Measurements from ENCODE around the gene SFT2D1.

The SFT2D1 gene

DNA sequence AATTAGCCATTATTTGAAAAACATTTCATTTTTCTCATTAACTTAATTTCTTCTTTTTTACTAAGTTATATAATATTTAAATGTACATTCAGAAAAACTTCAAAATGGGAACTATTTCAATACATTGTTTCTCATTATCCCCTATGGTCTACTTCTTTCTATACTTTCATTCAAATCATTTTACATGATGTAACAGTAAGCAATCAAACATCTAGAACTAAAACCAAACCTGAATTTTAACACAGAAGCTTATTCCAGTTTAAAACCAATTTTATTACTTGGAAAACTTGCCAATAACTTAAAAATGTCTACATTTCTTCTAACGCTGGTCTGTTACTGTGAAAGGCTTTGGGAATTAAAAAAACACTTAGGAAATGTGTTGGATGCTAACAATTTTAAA lies 29.5 kb downstream of the SFT2D1 start:
- no peak overlapping the region for H3K14ac ChIP-seq (ENCODE audit: low read length in 2 of 2)
- H3K18ac ChIP-seq (ENCODE audit: low read depth in 1 of 2, low read length in 2 of 2): no peak overlapping the region
- no peak overlapping the region for H3K4ac ChIP-seq (ENCODE audit: low read depth in 1 of 2, low read length in 2 of 2)
- DNase-seq: no peak
- H2BK15ac ChIP-seq (ENCODE audit: low read depth, poor library complexity, severe bottlenecking): no peak overlapping the region
- no peak overlapping the region for H3K4me2 ChIP-seq (ENCODE audit: low read length, poor library complexity, severe bottlenecking)
- no peak overlapping the region for H2AFZ ChIP-seq (ENCODE audit: low read depth, low read length)
- no peaks in the 10 kb centered on the region for H3K79me1 ChIP-seq (replicated peaks; ENCODE audit: low read length, poor library complexity, severe bottlenecking)
- no peak overlapping the region for H2BK5ac ChIP-seq (ENCODE audit: low read depth, low read length, poor library complexity, severe bottlenecking)
- H3K23ac ChIP-seq (ENCODE audit: low read length in 2 of 2): no peak overlapping the region
- H2BK120ac ChIP-seq (ENCODE audit: low read depth, low read length): no peak overlapping the region
- H4K91ac ChIP-seq (ENCODE audit: low read length): no peak overlapping the region
- H3K9me3 ChIP-seq (ENCODE audit: control insufficient read depth, low read length): no peaks in the 10 kb centered on the region
- peaks cover 22 to 26% of the 10 kb centered on the region in 2 experiments for H3K27me3 ChIP-seq (ENCODE audit: control insufficient read depth in 1 of 2, insufficient read depth in 1 of 2, low read length in 2 of 2)
- H3K27ac ChIP-seq (ENCODE audit: low read length, poor library complexity, severe bottlenecking): no peak overlapping the region
- H2AK5ac ChIP-seq (ENCODE audit: low read length, severe bottlenecking): no peak overlapping the region
- no peak overlapping the region for H3K9ac ChIP-seq (ENCODE audit: low read length)
- no CpG with 5 or more reads among the region's 1 CpG for WGBS
- no peak overlapping the region for H3K4me3 ChIP-seq (ENCODE audit: insufficient read depth in 1 of 2, low read depth in 1 of 2, low read length in 2 of 2)
- peaks cover 11% of the 10 kb centered on the region for H3K4me1 ChIP-seq (ENCODE audit: control insufficient read depth, insufficient read depth, low read depth, low read length)
- no peak overlapping the region for H4K8ac ChIP-seq (ENCODE audit: low read length)
- no peaks in the 10 kb centered on the region for H3K36me3 ChIP-seq (ENCODE audit: control insufficient read depth in 1 of 2, insufficient read depth in 2 of 2, low read depth in 1 of 2, low read length in 2 of 2)
- no peak overlapping the region for H2BK12ac ChIP-seq (ENCODE audit: low read length in 2 of 2)

DNA sequence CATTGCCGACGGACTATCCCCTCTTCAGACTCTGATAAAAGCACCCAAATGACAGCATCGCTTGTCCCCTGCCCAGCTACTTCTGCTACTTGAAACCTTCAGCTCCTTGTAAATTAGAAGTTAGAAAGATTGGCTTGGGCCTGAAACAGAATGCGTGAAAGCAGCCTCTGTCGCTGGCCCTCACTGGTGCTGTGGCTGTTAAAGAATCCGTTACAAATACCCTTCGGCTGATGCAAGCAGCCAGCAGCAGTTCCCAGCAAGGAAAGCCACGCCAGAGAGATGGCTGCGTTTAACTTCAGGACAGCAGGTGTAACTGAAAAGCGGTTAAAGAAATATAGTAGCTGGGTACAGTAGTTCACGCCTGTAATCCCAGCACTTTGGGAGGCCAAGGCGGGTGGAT lies 31.7 kb downstream of the SFT2D1 start:
- H4K8ac ChIP-seq (ENCODE audit: low read length): no peak overlapping the region
- H2BK120ac ChIP-seq (ENCODE audit: low read depth, low read length): no peak overlapping the region
- no peak for DNase-seq
- H3K27me3 ChIP-seq (ENCODE audit: control insufficient read depth in 1 of 2, insufficient read depth in 1 of 2, low read length in 2 of 2): peaks cover 31 to 43% of the 10 kb centered on the region in 2 experiments
- no peak overlapping the region for H4K91ac ChIP-seq (ENCODE audit: low read length)
- H2BK12ac ChIP-seq (ENCODE audit: low read length in 2 of 2): no peak overlapping the region
- H3K4me1 ChIP-seq (ENCODE audit: control insufficient read depth, insufficient read depth, low read depth, low read length): peaks cover 17% of the 10 kb centered on the region
- no peaks in the 10 kb centered on the region for H3K79me1 ChIP-seq (replicated peaks; ENCODE audit: low read length, poor library complexity, severe bottlenecking)
- H3K4me3 ChIP-seq (ENCODE audit: insufficient read depth in 1 of 2, low read depth in 1 of 2, low read length in 2 of 2): no peak overlapping the region
- no peak overlapping the region for H2BK5ac ChIP-seq (ENCODE audit: low read depth, low read length, poor library complexity, severe bottlenecking)
- H2BK15ac ChIP-seq (ENCODE audit: low read depth, poor library complexity, severe bottlenecking): no peak overlapping the region
- no peaks in the 10 kb centered on the region for H3K9me3 ChIP-seq (ENCODE audit: control insufficient read depth, low read length)
- H3K36me3 ChIP-seq (ENCODE audit: control insufficient read depth in 1 of 2, insufficient read depth in 2 of 2, low read depth in 1 of 2, low read length in 2 of 2): no peaks in the 10 kb centered on the region
- H3K27ac ChIP-seq (ENCODE audit: low read length, poor library complexity, severe bottlenecking): no peak overlapping the region
- no peak overlapping the region for H2AK5ac ChIP-seq (ENCODE audit: low read length, severe bottlenecking)
- H2AFZ ChIP-seq (ENCODE audit: low read depth, low read length): no peak overlapping the region
- no peak overlapping the region for H3K14ac ChIP-seq (ENCODE audit: low read length in 2 of 2)
- 91% methylated on average over 10 of the region's 12 CpGs for WGBS
- no peak overlapping the region for H3K23ac ChIP-seq (ENCODE audit: low read length in 2 of 2)
- H3K18ac ChIP-seq (ENCODE audit: low read depth in 1 of 2, low read length in 2 of 2): no peak overlapping the region
- H3K4me2 ChIP-seq (ENCODE audit: low read length, poor library complexity, severe bottlenecking): no peak overlapping the region
- no peak overlapping the region for H3K9ac ChIP-seq (ENCODE audit: low read length)
- no peak overlapping the region for H3K4ac ChIP-seq (ENCODE audit: low read depth in 1 of 2, low read length in 2 of 2)

DNA sequence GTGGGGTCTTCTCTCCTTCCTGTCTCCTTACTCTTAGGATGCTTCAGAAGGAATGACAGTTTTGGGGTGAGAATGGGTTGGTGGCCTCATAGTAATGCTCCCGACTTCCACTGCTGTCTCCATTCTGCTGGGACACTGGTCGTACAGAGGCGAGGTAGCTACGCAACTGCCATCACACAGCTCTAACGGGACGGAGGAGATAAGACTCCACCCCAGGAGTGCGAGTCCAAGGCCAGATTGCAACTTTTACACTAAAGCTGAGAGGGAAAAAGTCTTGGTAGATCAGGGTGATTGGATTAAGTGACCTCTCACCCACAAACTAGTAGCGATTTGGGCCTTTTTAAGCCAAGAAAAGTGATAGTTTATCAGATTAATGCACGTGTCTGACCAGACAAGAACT lies 32.4 kb downstream of the SFT2D1 start:
- no peak overlapping the region for H4K8ac ChIP-seq (ENCODE audit: low read length)
- no peak overlapping the region for H3K14ac ChIP-seq (ENCODE audit: low read length in 2 of 2)
- no peak overlapping the region for H2BK12ac ChIP-seq (ENCODE audit: low read length in 2 of 2)
- H3K79me1 ChIP-seq (replicated peaks; ENCODE audit: low read length, poor library complexity, severe bottlenecking): no peaks in the 10 kb centered on the region
- H2AFZ ChIP-seq (ENCODE audit: low read depth, low read length): no peak overlapping the region
- H3K27me3 ChIP-seq (ENCODE audit: control insufficient read depth in 1 of 2, insufficient read depth in 1 of 2, low read length in 2 of 2): peaks cover 34 to 50% of the 10 kb centered on the region in 2 experiments
- no peak overlapping the region for H3K4me2 ChIP-seq (ENCODE audit: low read length, poor library complexity, severe bottlenecking)
- no peak overlapping the region for H3K23ac ChIP-seq (ENCODE audit: low read length in 2 of 2)
- no peak overlapping the region for H3K4ac ChIP-seq (ENCODE audit: low read depth in 1 of 2, low read length in 2 of 2)
- no peaks in the 10 kb centered on the region for H3K36me3 ChIP-seq (ENCODE audit: control insufficient read depth in 1 of 2, insufficient read depth in 2 of 2, low read depth in 1 of 2, low read length in 2 of 2)
- no peak for DNase-seq
- H3K9ac ChIP-seq (ENCODE audit: low read length): no peak overlapping the region
- WGBS: 97% methylated on average over 8 of the region's 9 CpGs
- H2AK5ac ChIP-seq (ENCODE audit: low read length, severe bottlenecking): no peak overlapping the region
- H3K27ac ChIP-seq (ENCODE audit: low read length, poor library complexity, severe bottlenecking): no peak overlapping the region
- H3K18ac ChIP-seq (ENCODE audit: low read depth in 1 of 2, low read length in 2 of 2): no peak overlapping the region
- H2BK120ac ChIP-seq (ENCODE audit: low read depth, low read length): no peak overlapping the region
- H3K9me3 ChIP-seq (ENCODE audit: control insufficient read depth, low read length): no peaks in the 10 kb centered on the region
- H3K4me3 ChIP-seq (ENCODE audit: insufficient read depth in 1 of 2, low read depth in 1 of 2, low read length in 2 of 2): no peak overlapping the region
- peaks cover 17% of the 10 kb centered on the region for H3K4me1 ChIP-seq (ENCODE audit: control insufficient read depth, insufficient read depth, low read depth, low read length)
- H4K91ac ChIP-seq (ENCODE audit: low read length): no peak overlapping the region
- H2BK5ac ChIP-seq (ENCODE audit: low read depth, low read length, poor library complexity, severe bottlenecking): no peak overlapping the region
- no peak overlapping the region for H2BK15ac ChIP-seq (ENCODE audit: low read depth, poor library complexity, severe bottlenecking)

DNA sequence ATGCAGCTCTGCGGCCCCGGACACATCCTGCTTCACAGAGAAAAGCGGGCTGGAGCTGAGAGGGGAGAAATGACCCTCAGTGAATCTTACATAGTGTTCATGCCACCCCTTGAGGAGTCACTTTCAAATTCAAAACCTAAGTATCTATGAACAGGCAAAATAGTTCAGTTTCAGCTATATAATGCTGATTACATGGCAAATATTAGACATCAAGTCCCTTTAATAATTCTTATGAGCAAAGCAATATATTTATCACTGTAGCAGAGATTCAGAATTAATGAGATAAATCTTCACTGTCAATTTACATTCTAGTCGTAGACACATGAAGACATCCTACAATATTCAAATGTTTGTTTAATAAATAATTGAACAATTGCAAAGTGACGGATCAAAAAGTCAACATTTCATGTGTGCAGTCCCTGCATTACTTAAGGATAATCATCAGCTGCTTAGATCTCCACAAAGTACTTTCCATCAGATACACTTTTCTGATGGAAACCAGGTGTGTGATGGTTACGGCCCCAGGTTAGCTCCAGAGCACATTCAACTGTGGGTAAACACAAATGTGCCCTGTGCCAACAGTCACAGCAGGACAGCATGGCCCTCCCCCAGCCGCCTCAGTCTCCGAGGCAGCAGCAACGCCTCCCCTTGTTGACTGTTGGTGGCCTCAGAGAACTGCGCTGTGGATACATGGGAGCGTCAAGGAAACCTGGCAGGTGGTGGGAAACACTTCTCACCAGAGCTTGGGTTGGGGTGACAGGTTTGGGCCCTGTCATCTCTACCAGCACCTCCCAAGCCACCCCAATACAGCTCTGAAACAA lies 33.4 kb downstream of the SFT2D1 start:
- no peak overlapping the region for H4K8ac ChIP-seq (ENCODE audit: low read length)
- H2BK12ac ChIP-seq (ENCODE audit: low read length in 2 of 2): no peak overlapping the region
- peaks cover 38 to 59% of the 10 kb centered on the region in 2 experiments for H3K27me3 ChIP-seq (ENCODE audit: control insufficient read depth in 1 of 2, insufficient read depth in 1 of 2, low read length in 2 of 2)
- peak overlapping the region in 1 of 2 experiments; percentile 41 for H3K4me3 ChIP-seq (ENCODE audit: insufficient read depth in 1 of 2, low read depth in 1 of 2, low read length in 2 of 2)
- H3K36me3 ChIP-seq (ENCODE audit: control insufficient read depth in 1 of 2, insufficient read depth in 2 of 2, low read depth in 1 of 2, low read length in 2 of 2): no peaks in the 10 kb centered on the region
- H3K79me1 ChIP-seq (replicated peaks; ENCODE audit: low read length, poor library complexity, severe bottlenecking): no peaks in the 10 kb centered on the region
- H3K4me2 ChIP-seq (ENCODE audit: low read length, poor library complexity, severe bottlenecking): peak overlapping the region; percentile 100
- no peak overlapping the region for H3K9ac ChIP-seq (ENCODE audit: low read length)
- no peak overlapping the region for H2BK120ac ChIP-seq (ENCODE audit: low read depth, low read length)
- peak overlapping the region in 1 of 2 experiments; percentile 24 for H3K23ac ChIP-seq (ENCODE audit: low read length in 2 of 2)
- no peaks in the 10 kb centered on the region for H3K9me3 ChIP-seq (ENCODE audit: control insufficient read depth, low read length)
- no peak overlapping the region for H2AFZ ChIP-seq (ENCODE audit: low read depth, low read length)
- H2BK5ac ChIP-seq (ENCODE audit: low read depth, low read length, poor library complexity, severe bottlenecking): no peak overlapping the region
- H3K18ac ChIP-seq (ENCODE audit: low read depth in 1 of 2, low read length in 2 of 2): no peak overlapping the region
- no peak overlapping the region for H2BK15ac ChIP-seq (ENCODE audit: low read depth, poor library complexity, severe bottlenecking)
- no peak overlapping the region for H3K14ac ChIP-seq (ENCODE audit: low read length in 2 of 2)
- H3K4ac ChIP-seq (ENCODE audit: low read depth in 1 of 2, low read length in 2 of 2): no peak overlapping the region
- no peak for DNase-seq
- H3K4me1 ChIP-seq (ENCODE audit: control insufficient read depth, insufficient read depth, low read depth, low read length): peaks cover 17% of the 10 kb centered on the region
- WGBS: 52% methylated on average over 10 of the region's 11 CpGs
- no peak overlapping the region for H2AK5ac ChIP-seq (ENCODE audit: low read length, severe bottlenecking)
- H4K91ac ChIP-seq (ENCODE audit: low read length): no peak overlapping the region
- no peak overlapping the region for H3K27ac ChIP-seq (ENCODE audit: low read length, poor library complexity, severe bottlenecking)
